DND-41 (cell line): ENCODE data around the gene PRPF40B.

Experiments
- CTCF ChIP-seq: IDR thresholded peaks from 2 replicates; pipeline ENCODE4 v1.5.1; 2012; ENCODE audit warnings: borderline replicate concordance, low read length, moderate library complexity, mild to moderate bottlenecking; ENCODE audit not compliant: poor library complexity, severe bottlenecking; ENCODE audit errors: extremely low read depth
- EZH2 ChIP-seq: IDR thresholded peaks from 3 replicates; pipeline ENCODE4 v1.6.1; 2012; ENCODE audit warnings: borderline replicate concordance, low read depth, mild to moderate bottlenecking, moderate library complexity, low read length, inconsistent platforms; ENCODE audit not compliant: severe bottlenecking

DNA sequence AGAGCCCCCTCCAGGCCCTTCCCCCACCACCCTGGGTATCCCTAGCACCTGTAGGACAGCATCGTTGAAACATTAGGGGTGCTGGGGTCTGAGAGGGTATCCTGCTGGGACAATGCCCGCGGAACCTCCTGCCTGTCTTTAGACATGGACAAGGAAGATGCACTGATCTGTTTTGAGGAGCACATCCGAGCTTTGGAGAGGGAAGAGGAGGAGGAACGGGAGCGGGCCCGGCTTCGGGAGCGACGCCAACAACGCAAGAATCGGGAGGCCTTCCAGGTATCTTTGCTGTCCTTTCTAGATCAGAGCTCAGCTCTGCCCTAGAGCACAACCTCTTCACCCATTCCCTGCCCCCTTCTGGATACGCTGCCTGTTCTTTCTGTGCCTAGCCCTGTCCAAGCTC lies 13.2 kb downstream of the PRPF40B start:
- no peak for TF ChIP-seq CTCF
- no peak for TF ChIP-seq EZH2
